ENCODE results near the gene RIPOR3.

DNA sequence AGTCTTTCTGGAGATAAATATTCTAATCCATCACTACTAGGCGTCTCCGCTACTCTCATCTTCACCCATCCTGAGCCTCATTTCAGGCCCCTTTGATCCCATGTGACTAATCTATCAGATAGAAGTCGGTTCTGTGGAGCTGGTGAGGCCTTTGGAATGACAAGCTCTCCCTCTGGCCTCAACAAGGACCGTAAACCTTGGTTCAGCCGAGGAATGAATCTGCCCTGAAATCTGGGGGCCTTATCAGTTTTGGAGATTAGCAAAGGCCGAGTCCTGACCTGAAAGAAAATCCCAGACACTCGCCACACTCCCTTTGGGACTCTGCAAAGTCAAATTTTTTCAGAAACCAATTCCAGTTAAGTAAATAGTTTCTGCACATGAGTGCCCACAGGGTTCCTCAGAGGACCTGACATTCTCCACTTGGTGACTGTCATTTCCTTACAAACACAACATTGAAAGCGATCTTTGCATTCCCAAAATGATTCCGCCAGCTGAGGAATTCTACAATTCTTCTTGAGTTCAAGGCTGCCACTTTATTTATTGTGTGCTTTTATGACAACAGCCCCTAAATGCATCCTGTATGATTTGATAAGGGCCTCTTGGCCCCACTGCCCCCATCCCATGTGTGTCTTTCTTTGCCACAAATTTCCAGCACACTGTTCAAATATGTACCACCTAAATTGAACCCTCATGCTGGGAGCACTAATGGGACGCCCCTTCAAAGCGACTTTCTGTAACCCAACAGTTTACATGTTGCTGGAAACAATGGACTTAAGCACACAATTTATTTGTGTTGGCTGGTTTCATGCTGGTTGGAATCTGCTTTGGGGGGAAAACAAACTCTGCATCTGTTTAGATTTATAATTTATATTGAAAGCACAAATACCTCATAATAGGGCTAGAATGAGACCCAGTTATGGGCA lies 10.0 kb upstream of the RIPOR3 start:
- TF ChIP-seq CTCF (IDR thresholded peaks at IDR 0.05): no peak
- no peak for TF ChIP-seq POLR2A (IDR thresholded peaks at IDR 0.05)
